ENCODE measurements around the gene MUC6.

The MUC6 gene

DNA sequence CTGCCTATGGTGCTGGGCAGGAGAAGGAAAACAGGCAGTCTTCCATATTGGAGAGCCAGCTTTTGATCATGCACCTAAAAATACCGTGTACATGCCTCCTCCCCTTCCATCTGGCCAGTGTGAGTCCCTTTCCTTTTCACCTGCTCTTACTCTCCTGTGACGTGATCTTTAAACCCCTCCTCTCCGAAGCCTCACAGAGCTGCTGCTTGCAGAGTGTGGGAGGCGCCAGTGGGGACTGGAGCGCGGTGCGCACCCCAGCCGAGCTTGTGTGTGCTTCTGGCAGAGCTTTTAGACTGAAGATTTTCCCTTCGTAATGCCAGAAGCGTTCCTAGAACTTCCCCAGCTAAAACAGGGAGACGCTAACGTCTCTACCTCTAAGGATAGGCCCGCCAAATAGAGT, 29.8 kb downstream of the MUC6 start:
- no peak for DNase-seq

DNA sequence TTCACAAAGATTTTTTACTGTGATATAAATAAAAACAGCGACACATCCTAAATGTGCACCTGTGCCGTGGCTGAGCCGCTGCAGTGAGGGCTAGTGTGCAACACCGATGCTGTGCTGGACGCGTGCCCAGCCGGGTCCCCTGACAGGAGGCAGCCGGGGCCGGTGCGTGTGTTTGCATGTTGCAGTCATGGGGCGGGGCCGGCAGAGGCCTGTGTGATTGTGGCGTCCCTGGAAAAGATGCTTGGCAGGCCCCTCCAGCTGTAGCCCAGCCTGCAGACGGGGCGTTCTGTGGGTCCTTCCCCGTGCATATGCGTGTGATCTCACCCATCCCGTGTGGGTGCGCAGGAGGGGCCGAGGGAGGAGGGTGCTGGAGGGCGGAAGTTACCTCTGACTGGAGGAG, 30.6 kb downstream of the MUC6 start:
- no peak for DNase-seq

DNA sequence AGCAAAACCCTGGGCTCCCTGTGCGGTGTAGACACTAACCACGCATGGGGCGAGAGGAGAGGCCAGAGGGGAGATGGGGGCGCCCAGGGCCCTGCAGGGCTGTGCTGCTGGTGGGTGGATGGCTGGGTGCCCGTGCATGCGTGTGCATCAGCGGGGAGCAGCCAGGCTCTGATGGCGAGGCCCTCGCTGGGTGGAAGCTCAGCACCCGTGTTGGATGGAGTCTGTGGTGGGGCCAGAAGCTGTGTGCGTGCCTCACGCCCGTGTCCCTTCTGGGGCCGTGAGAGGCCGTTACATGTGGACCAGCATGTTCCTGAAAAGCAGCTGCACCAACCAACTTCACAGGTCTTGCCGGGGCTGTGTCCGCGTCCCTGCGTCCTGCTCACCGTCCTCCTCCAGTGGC, 33.4 kb downstream of the MUC6 start:
- no peak for DNase-seq

DNA sequence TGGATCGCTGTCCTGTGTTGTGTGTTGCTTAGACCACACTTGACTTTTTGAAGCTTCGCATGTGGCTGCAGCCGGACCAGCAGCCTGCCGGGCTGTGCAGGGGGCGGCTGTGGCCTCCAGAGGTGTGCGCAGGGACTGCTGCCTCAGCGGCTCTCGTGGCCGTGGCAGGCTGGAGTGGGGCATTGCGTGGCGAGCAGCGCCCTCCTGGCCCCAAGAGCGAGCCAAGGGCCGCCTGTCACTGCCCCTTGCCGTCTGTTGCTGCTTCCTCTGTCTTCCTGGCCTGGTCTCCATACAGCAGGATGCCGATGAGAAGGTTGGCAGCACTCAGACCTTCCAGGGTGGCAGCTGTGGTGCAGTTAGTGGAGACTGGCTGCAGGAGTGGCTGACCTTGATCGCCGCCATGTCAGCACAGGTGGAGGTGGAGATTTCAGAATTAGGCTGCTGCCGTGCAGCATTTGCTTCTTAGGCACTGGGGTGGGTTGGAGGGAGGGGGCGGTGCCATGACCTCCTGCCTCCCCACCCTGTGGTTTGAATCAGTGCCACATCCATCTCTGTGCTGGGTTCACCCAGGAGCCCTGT, 34.0 kb downstream of the MUC6 start:
- no peak for DNase-seq

DNA sequence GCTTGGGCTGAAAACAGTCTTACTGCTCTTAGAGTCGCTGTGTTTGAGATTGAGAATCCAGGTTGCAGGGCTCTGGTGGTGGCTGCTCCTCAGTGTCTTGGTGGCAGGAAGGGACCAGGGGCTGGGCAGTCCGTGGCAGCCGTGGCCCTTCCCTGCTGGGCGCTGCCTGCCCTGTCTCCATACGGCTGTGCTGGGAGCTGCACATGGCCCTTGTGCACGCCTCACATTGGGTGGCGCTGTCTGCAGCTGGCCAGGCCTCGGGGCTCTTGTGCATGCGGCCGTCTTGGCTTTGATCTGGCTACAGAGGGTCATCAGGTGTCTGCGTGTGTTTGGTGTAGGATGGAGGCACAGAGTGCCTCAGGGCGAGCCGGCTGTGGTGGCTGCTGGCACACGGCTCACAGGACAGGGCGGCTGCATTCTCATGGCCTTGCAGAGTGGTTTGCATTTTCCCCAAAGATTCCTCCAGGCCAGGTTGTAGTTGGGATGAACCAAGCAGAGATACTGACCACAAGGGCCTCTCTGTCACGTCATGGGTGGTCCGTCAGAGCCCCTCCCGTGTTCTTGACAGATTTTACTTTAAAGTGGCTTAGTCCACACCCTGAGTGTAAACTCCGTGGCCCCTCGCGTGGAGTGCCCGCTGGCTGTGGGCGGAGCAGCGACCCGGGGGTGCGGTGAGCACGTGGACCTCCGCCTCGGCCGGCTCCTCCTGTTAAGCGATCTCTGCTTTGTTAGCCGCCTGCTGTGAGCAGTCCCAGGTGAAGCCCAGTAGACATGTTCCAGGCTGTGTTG, 34.7 kb downstream of the MUC6 start:
- DNase-seq: no peak

DNA sequence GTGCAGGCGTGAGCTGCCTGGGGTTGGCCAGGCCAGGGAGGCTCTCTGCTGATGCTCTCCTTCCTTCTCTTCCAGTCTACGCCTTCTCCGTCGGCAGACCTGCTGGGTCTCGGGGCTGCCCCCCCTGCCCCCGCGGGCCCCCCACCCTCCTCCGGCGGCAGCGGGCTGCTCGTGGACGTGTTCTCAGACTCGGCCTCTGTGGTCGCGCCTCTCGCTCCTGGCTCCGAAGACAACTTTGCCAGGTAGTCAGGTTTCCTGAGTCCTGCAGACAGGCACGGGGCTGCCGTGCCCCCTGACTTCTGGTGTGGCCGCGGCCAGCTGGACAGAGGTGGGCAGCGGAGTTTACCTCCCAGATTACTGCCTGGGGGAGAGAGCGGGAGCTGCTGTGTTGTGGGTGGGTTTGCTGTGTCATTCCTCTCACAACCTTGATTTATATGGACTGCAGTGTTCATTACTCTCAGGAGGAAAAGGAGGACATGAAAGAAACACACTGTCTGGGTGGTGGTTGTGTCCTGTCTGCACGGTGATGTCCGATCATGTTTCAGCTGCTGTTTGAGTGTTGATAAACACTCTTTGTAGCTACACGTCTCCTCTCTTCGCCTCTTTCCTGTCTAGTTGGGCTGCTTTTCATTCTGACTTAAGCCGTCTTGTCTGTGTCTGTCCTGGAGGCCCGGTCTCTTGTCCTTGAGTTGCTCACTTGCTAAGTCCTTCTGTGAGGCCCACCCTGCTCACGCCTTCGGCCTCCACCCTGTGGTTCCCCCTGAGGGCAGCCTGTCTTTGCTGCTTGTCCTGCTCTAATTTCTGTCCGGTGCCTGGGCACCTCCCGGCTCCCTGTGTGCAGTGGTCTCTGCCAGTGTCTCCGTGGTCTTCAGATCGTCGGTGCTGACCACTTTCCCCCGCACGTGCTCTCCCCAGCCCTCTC, 35.9 kb downstream of the MUC6 start:
- DNase-seq: no peak

DNA sequence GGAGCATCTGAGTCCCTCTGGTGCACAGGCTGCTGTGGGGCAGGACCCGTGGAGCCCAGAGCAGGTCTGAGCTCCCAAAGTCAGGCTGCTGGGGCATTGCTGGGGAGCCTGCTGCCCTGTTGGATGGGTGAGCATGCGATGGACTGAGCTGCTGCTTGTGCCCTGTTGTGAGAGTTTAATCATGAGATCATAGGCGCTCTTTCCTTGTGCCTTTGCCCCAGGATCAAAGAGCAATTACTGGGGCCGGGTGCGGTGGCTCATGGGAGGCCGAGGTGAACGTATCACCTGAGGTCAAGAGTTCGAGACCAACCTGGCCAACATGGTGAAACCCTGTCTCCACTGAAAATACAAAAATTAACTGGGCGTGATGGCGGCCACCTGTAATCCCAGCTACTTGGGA, 37.5 kb downstream of the MUC6 start:
- DNase-seq: no peak

DNA sequence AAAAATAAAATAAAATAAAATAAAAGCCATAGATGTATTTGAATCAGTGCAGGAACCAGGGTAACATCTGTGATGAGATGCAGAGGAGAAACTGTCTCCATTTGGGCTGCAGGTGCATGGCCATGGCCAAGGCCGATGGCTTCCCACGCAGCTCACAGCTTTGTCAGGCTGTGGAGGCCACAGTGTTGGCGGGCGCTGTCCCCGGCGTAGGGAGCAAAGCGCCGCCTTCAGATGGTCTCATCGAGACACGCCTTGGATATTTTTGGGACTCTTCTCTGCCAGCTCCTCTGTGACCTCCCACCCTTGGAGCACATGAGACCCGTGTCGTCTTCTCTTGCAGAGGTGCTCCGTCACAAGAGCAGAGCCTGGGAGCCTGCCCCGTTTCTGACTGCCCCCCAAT, 38.6 kb downstream of the MUC6 start:
- no peak for DNase-seq

DNA sequence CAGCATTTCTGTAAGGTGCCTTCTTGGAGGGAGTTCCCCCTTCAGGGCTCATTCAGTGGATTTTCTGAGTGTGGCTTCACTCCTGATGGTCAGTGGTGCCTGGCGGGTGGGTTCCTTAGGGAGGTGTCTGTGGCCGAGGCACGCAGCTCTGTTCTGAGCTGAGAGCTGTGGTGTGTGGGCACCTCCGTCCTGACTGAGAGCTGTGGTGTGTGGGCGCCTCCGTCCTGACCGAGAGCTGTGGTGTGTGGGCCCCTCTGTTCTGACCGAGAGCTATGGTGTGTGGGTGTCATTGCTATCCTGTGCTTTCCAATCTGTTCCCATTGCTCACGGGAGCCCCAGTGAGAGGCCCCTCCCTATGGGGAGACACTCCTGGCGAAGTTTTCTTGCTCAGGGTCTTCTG, 39.8 kb downstream of the MUC6 start:
- DNase-seq: no peak

DNA sequence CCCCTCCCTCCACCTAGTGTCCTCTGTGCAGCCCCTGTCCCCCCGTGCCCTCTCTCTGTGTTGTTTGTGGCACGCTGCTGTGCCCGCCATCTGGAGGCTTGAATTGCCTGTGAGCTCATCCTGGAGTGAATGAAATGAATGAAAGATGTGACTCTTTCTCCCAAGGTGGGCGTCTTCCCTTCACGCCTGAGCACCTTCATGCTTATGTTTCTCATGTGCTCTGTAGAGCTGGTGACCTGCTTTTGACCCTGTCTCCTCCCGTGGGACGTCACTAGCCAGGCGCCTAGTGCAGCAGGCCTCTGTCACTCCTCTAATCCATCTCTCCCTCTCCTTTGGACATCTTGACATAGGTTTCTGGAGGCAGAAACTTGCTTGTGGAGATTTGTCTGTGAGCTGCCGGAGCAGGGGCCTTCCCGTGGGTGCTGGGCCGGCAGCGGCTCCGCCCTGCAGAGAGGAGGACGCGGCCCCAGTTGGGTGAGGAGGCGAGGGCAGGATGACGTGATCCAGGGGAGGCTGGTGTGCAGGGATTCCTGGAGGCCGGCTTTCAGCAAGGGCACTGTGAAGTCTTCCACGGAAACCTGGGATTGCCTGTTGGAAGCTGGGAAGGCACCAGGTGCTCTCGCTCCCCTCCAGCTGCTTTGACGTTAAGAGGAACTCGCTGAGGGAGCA, 40.6 kb downstream of the MUC6 start:
- DNase-seq: no peak

DNA sequence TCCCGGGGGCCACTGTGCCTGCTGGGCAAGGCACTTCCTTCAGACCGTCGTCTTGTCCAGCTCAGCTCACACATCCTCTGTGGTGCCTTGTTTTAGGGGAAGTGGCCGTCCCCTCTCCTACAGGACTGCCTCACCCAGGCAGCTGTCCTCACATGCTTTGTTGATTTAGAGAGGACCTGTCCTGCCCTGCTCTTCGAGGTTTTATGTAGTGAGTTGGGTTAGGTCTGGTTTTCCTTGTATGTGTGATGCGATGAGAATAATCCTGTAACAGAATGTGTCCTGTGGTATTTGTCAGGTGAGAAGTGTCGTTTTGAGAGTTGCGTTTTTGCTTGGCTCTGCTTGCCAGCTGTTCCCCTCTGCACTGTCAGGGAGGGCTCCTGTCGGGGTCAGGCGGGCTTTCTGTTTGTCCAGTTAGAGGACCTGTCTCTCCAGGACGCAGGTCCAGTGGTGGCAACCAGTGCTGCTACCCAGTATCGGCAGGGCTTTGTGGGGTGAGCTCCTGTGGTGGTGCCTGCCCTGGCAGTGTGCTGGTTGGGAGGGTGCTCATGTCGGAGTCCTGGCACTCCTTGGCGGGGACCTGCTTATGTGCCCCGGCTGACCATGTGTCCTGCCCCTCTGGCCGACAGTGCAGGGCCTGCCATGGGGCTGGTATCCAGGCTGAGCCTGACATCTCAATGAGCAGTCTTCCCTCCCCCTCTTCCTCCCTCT, 41.3 kb downstream of the MUC6 start:
- DNase-seq: no peak

DNA sequence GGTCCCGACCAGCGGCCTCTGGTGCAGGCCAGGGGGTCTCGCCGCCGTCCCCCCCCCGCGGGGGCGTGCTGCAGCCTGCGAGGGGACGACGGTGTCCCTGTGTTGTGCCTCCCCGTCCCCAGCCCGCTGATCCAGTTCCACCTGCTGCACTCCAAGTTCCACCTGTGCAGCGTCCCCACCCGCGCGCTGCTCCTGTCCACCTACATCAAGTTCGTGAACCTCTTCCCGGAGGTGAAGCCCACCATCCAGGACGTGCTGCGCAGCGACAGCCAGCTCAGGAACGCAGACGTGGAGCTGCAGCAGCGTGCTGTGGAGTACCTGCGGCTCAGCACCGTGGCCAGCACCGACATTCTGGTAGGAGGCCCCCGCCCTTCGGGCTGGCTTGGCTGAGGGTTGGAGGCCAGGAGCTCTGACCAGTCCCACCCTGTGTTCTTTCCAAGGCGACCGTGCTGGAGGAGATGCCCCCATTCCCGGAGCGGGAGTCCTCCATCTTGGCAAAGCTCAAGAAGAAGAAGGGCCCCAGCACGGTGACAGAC, 42.8 kb downstream of the MUC6 start:
- DNase-seq: no peak

DNA sequence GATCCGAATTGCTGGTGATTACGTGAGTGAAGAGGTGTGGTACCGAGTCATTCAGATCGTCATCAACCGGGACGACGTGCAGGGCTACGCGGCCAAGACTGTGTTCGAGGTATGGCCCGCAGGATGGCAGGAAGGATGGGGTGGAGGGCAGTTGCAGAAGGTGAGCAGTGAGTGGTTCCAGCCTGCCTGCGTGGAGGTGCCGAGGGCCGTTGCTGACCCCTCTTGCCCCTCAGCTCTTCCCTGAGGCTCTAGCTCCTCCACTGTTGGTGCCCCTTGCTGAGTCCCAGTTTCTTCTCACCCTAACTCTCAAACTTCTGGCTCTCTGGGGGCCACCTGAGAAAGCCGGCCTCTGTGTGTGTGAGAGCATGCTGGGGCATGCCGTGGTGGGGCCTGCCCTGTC, 43.9 kb downstream of the MUC6 start:
- no peak for DNase-seq

DNA sequence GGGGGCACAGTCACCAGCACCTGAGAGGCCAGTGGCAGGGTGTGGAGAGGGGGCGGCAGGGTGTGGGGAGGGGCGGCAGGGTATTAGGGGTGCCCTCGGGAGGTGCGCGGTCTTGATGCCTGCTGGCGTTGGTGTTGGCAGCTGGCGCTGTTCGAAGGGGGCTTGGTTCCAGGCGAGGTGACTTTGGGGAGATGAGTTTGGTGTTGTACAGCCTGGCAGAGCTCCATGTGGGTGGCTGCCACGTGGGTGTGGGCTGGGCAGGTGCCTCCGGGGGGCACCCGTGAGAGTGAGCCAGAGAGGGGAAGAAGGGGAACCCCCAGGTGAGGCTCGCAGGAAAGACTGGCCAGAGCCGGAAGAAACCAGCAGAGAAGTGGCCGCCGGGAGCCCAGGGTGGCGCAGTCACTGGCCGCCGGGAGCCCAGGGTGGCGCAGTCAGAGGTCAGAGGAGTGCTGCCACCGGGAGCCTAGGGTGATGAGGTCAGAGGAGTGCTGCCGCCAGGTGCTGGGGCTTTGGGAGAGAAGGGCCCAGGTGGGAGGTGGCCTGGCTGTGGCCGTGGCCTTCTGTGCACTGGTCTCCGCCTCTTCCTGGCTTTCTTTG, 44.7 kb downstream of the MUC6 start:
- no peak for DNase-seq

DNA sequence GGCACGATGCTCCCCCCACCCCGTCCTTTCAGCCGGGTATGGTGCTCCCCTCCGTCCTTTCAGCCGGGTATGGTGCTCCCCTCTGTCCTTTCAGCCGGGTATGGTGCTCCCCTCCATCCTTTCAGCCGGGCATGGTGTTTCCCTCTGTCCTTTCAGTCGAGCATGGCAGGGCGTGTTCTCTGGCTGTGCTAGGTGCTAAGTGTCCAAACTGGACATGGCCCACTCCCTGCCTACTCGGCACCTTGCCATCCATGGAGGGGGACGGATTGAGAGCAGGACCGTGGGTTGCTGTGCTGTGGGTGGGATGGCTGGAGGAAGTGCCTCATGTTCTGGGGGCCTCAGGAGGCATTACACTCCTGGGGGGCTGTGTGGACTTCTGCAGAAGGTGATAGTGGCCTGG, 45.5 kb downstream of the MUC6 start:
- no peak for DNase-seq

DNA sequence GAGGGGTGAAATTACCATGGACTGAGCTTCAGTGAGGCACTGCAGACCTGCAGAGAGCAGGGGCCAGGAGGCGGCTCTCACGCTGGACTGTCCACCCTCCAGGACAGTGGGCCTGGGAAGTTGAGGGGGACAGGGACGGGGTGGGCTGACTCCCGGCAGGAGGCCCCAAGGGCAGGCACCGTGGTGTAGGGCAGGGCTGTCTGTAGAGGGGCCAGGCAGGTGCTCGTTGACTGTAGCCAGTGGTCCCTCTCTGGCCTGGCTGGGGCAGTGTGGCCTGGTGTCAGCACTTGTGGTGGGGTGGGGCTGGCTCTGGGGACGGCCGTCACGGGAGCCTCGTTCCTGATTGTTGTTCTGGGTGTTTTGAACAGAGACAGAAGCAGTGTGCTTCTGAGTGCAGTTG, 46.4 kb downstream of the MUC6 start:
- DNase-seq: no peak

DNA sequence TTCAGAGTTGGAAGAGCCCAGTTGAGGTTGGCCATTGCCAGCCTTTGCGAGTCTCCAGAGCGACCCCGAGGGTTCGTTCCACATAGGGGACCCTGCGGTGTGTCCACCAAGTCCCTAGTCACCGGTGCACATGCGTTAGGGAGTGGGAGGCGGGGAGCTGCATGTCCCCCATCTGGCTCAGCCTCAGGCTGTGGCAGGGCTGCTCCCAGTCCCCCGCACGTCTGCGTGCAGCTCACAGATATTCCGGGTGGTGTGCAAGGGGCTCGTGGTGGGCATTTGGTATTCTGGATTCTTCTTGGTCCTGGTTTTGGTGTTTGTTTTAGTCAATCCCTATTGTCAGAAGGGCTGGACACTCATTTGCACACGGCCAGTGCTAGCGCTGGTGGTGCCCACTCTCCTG, 48.8 kb downstream of the MUC6 start:
- no peak for DNase-seq

DNA sequence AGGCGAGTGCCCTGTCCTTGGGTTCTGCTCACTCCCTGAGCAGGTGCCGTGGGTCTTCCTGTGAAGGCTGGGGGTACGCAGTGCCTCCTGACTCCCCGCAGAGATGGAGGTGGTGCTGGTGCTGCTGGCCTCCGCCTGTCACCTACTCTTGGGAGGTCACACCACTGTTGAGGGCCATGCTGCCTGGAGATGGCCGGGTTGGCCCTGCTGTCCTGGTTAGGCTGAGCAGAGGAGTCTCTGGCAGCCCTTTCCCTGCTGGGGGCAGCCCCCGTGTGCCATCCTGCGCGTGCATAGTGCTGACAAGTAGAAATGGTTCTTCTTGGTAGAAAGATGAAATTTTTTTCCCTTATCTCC, 49.6 kb downstream of the MUC6 start:
- no peak for DNase-seq

DNA sequence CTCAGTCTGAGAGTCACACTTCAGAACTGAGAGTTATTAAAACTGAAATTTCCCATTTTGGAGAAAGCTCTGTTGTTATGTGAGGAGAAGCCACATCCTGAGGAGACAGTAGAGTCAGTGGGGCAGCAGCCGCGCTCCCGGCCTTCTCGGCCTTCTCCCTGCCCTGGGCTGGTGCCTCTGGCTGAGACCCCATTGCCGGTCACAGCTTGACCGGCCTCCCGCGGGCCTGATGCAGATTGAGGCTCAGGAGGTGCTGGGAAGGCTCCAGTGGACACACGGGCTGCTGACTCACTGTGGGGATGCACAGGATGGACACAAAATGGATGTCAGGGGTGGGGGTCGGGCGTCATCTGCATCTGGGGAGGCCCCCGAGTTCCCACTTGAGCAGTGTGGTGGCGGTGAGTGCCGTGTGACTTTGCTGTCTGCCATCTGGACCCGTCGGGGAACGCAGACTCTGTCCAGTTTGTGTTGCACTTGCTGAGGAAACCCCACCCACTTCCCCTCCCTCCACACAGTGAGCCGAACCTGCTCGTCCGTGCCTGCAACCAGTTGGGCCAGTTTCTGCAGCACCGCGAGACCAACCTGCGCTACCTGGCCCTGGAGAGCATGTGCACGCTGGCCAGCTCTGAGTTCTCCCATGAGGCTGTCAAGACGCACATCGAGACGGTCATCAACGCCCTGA, 50.1 kb downstream of the MUC6 start:
- DNase-seq: no peak

DNA sequence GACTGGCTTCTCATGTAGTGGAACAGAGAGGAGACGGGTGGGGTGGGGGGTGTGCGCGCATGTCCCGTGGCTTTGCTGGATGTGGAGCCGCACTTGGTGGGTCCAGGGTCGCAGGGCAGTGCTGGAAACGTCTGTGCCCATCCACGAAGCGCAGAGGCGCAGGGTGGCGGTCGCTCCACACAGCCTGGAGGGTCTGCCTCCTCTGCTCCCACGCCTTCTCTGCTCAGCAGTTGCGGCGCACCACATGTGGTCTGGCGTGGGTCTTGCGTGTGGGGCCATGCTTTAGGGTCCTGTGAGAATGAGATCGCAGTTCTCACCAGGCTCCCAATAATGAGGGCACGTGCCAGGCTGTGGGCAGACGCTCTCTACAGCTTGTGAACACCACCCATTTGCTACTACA, 50.7 kb downstream of the MUC6 start:
- no peak for DNase-seq

DNA sequence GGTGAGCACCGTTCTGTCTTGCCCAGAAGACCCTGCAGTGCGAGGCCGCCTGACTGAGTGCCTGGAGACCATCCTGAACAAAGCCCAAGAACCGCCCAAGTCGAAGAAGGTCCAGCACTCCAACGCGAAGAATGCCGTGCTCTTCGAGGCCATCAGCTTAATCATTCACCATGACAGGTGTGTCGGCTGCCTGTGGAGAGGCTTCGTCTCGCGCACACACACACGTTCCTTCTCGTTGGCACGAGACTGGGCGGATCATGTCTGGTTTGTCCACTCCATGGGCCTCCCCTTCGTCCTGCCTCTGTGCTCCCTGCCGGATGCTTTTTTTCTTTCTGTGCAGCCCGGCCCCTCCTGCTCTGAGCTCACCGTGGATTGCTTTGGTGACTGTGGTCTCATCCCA, 51.1 kb downstream of the MUC6 start:
- no peak for DNase-seq

Measured in T-helper 2 cell (primary cell).